Measurements from ENCODE around the gene HIPK4.
"Not testable (repeated sequence)": the region's sequence is repeated elsewhere in the genome, so short reads cannot be mapped to it uniquely, and the experiment has no call there.

Gene HIPK4

GRCh38 chr19:40336601-40336900, 53.4 kb downstream of the HIPK4 start:
- DNase-seq (ENCODE audit: low read depth in 2 of 2), result no peak

GRCh38 chr19:40335855-40336600, 54.0 kb downstream of the HIPK4 start:
- no peak for DNase-seq (ENCODE audit: low read depth in 2 of 2)

GRCh38 chr19:40335101-40335500, 54.9 kb downstream of the HIPK4 start:
- no peak for DNase-seq (ENCODE audit: low read depth in 2 of 2)

GRCh38 chr19:40333083-40333482, 56.9 kb downstream of the HIPK4 start:
- DNase-seq (ENCODE audit: low read depth in 2 of 2), result not testable (repeated sequence)

GRCh38 chr19:40332669-40333068, 57.3 kb downstream of the HIPK4 start:
- no peak for DNase-seq (ENCODE audit: low read depth in 2 of 2)

- DNase-seq (ENCODE audit: low read depth in 2 of 2), result no peak
Measured at GRCh38 chr19:40331052-40331451, 58.9 kb downstream of the HIPK4 start.
